GM21447 (cell line): ENCODE data around the gene PCBP2.
"Not testable (repeated sequence)": the region's sequence is repeated elsewhere in the genome, so short reads cannot be mapped to it uniquely, and the experiment has no call there.

ENCODE experiments used
- ATAC-seq: cut with Tn5 transposase; IDR thresholded peaks from one replicate; pipeline ENCODE4 v1.9.1; 2021; ENCODE audit not compliant: unreplicated experiment

PCBP2 gene

DNA sequence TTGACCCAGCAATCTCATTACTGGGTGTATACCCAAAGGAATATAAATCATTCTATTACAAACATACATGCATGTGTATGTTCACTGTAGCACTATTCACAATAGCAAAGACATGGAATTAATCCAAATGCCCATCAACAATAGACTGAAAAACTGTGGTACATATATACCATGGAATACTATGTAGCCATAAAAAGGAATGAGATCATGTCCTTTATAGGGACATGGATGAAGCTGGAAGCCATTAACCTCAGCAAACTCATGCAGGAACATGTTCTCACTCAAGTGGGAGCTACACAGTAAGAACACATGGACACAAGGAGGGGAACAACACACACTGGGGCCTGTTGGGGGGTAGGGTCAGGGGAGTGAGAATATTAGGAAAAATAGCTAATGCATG lies 12.3 kb upstream of the PCBP2 start:
- ATAC-seq, result not testable (repeated sequence)

GRCh38 chr12:53441040-53441833 lies 10.7 kb upstream of the PCBP2 start, which contains the start of gene PRR13:
PRR13 (plus strand) TSS chr12:53441734; CDS start chr12:53442715, 981 bp downstream.
- peak; percentile 98 for ATAC-seq

- ATAC-seq, result no peak
Measured at GRCh38 chr12:53443955-53444354, 7.9 kb upstream of the PCBP2 start.

GRCh38 chr12:53444593-53445325 lies 7.1 kb upstream of the PCBP2 start:
- not testable (repeated sequence) for ATAC-seq

DNA sequence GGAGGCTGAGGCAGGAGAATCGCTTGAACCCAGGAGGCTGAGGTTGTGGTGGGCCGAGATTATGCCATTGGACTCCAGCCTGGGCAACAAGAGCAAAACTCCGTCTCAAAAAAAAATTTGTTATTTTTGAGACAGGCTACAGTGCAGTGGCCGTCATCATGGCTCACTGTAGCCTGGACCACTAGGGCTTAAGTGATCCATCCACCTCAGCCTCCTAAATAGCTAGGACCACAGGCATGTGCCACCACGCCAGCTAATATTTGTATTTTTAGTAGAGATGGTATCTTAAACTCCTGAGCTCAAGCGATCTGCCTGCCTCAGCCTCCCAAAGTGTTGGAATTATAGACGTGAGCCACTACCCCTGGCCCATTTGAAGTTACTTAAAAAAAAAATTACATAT lies 966 bp upstream of the PCBP2 start:
- ATAC-seq, result no peak

DNA sequence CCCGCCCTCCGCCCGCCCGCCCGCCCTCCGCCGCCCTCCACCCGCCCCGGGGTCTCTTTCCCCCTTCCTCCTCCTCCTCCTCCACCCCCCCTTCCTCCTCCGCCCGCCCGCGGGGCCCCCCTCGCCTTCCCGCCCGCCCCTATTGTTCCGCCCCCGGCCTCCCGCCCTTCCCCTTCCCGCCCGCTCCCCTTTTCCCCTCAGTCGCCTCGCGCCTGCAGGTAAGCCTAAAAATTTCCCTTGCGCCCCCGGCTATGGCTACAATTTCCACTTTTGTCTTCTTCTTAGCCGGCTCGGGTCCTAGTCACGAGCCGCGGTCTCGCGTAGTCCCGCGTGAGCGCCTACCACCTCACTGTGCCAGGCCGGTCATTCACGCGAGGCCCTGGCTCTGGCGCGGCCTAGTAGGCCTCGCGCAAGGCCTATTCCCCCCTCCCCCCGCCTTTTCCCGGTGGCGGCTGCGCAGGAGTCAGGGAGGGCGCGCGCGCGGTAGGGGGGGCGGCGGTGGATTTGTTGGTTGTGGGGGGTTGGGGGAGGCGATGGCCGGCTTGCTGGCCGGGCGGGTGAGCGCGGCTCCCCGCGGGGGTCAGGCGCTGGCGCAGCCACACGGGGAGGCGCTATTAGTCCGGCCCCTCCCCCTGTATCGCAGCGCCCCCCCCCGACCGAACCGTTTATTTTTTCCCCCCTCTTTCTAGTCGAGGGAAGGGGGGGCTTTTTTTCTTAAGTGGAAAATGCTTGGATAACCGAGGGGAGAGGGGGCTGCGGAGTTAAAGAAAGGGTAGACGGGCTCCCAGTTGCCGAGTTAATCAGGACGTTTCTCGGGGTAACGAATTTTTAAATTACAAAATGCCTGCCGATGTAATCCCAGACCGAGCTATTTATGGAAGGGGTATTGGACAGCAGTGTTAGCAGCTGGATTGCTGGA lies 516 bp downstream of the PCBP2 start:
- peak; percentile 23 for ATAC-seq

DNA sequence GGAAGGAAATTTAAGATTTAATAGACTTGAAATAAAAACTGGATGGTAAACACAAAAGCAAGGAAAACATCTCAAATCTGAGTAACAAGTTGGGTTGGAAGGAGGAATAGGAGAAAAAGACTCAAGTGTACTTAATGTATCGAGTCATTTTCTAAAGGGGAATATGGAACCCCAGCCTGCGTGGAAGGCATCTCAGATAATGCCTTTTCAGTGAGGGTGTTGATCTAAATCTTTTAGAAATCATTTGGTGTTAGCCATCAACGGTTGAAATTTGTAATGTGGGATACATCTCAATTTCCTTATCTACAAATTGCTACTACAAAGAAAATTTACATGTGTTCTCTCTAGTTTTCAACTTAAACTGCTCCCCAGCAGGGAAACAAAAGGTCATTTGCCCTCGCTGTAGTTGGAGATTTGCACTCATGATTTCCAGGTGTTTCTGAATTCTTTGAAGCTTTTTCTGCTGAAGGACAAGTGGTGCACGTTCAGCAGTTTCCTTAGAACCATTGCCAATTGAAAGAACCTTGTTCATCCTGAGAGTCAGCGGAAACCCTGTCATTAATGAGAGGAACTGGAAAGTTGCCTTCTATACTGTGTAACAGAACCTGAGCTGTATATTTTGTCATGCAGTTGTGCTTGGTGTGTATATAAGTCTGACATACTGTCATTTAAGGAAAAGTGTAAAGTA lies 2.2 kb downstream of the PCBP2 start:
- ATAC-seq, result no peak

DNA sequence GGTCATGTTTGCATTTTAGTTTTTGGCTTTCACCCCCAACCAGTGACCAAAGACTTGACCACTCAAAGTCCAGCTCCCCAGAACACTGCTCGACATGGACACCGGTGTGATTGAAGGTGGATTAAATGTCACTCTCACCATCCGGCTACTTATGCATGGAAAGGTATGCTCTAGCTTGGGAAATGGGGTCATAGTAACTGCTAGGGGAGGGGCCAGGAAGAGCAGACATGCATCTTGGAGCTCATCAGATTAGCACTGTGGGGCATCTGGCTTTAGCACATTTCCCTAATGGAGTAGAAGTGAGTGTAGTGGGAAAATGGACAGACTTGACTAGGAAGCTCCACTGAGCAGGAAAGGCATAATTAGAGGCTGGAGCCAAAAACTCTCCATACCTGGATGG lies 2.8 kb downstream of the PCBP2 start:
- no peak for ATAC-seq

- no peak for ATAC-seq
Measured at GRCh38 chr12:53456654-53457366, 4.9 kb downstream of the PCBP2 start.

DNA sequence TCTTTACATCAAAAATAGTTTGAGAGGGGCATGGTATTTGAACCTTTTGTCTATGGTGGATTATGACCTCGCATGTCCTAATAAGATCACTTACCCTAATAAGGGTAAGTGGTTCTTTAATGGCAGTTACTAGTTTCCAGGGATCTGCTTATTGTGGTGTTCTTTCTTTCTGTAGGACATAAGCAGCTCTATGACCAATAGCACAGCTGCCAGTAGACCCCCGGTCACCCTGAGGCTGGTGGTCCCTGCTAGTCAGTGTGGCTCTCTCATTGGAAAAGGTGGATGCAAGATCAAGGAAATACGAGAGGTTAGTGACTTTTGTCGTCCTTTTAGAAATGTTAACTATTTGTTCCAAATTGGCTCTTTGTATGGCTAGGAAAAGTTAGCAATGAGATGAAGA lies 7.2 kb downstream of the PCBP2 start:
- no peak for ATAC-seq

DNA sequence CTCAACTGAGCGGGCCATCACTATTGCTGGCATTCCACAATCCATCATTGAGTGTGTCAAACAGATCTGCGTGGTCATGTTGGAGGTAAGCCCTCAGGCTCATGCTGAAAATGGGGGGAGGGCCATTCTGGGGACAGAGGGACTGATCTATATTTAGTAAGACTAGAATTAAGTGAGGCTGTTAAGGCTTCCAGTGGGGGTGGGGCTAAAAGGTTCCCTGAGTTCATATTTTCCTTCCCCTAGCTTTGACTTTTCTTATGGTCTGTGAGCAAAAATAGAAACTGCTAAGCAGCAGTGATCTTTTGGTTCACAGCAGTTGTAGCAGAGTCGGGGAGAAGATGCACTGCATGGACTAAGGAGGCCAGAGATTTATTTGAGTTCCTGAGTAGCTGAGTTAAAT lies 9.2 kb downstream of the PCBP2 start:
- ATAC-seq, result no peak

DNA sequence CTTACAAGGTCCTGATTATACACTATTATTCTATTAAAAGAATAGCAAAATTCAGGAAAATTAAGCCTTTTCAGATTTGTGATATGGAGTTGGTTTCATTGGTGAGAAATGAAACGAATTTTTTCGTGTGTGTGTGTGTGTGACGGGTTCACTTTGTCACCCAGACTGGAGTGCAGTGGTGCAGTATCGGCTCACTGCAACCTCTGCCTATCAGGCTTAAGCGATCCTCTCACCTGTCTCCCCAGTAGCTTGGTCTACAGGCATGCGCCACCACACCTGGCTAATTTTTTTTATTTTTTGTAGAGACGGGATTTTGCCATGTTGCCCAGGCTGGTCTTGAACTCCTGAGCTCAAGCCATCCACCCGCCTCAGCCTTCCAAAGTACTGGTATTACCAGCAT lies 9.7 kb downstream of the PCBP2 start:
- no peak for ATAC-seq

GRCh38 chr12:53462935-53463334 lies 11.0 kb downstream of the PCBP2 start:
- ATAC-seq, result no peak

- no peak for ATAC-seq
Measured at GRCh38 chr12:53463802-53464560, 12.1 kb downstream of the PCBP2 start.

DNA sequence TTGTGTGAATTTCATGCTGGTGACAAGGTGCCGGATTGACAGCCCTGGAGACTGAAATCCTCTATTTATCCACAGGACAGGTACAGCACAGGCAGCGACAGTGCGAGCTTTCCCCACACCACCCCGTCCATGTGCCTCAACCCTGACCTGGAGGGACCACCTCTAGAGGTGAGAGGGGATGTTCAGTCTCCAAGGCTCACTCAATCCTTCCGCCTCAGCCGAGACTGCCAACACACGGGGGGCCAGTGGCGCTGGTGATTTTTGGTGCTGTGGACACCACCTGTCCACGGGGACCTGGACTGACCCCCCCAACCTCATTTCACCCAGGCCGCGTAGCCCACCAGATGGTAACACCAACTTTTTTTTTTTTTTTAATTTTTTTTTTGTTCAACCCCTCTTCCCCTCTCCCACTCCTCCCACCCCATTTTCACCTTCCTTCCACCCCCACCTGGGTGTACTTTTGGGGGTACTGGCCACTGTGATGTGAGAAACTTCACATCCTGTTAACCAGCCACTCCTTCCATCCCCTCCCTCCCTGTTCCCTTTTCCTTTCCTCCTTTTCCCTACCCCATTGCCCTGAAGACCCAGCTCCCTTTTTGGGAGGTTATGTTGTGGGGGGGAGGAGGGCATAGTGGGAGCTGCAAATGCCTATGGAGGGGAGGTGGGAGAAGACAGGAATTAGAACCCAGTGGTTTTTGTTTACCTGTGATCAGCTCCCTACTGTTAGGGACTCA lies 12.9 kb downstream of the PCBP2 start:
- no peak for ATAC-seq

- no peak for ATAC-seq
Measured at GRCh38 chr12:53465679-53466078, 13.8 kb downstream of the PCBP2 start.

GRCh38 chr12:53466640-53467039 lies 14.7 kb downstream of the PCBP2 start:
- ATAC-seq, result no peak

DNA sequence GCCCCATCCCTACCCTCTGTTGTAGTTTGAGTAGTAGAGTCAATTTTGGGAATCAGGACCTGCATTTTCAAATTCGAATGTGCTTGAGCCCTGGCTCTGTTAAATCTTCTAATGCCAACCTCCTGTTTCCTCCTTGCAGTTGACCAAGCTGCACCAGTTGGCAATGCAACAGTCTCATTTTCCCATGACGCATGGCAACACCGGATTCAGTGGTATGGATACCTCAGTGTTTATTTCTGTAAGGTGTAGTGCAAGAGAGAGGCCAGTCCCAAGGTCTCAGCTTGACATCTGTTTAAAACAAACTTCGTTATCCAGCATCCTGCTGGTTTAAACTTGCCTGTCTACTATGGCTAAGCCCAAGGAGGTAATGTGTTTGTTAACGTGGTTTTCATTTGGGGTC lies 15.2 kb downstream of the PCBP2 start:
- ATAC-seq, result no peak

GRCh38 chr12:53467880-53468279 lies 16.0 kb downstream of the PCBP2 start:
- ATAC-seq, result no peak
